GM21737 (cell line): ENCODE results near the gene FN3K.
A peak's percentile ranks its signal among the peaks of the same experiment; 100 is the strongest.

Experiments
- ATAC-seq: cut with Tn5 transposase; IDR thresholded peaks from one replicate; pipeline ENCODE4 v1.9.1; 2021; ENCODE audit warnings: mild to moderate bottlenecking, moderate library complexity; ENCODE audit not compliant: unreplicated experiment

Gene FN3K

GRCh38 chr17:82734987-82735866 lies at the start of gene FN3K:
FN3K (plus strand) TSS chr17:82735615; CDS start chr17:82735637, 22 bp downstream.
- ATAC-seq, result no peak

GRCh38 chr17:82686366-82687324 lies 48.8 kb upstream of the FN3K start:
- ATAC-seq, result no peak

- ATAC-seq, result no peak
These were observed 48.0 kb upstream of the FN3K start for GRCh38 chr17:82687375-82687861.

- no peak for ATAC-seq
These were observed 47.5 kb upstream of the FN3K start for GRCh38 chr17:82687871-82688270.

GRCh38 chr17:82689077-82689476 lies 46.3 kb upstream of the FN3K start:
- no peak for ATAC-seq

DNA sequence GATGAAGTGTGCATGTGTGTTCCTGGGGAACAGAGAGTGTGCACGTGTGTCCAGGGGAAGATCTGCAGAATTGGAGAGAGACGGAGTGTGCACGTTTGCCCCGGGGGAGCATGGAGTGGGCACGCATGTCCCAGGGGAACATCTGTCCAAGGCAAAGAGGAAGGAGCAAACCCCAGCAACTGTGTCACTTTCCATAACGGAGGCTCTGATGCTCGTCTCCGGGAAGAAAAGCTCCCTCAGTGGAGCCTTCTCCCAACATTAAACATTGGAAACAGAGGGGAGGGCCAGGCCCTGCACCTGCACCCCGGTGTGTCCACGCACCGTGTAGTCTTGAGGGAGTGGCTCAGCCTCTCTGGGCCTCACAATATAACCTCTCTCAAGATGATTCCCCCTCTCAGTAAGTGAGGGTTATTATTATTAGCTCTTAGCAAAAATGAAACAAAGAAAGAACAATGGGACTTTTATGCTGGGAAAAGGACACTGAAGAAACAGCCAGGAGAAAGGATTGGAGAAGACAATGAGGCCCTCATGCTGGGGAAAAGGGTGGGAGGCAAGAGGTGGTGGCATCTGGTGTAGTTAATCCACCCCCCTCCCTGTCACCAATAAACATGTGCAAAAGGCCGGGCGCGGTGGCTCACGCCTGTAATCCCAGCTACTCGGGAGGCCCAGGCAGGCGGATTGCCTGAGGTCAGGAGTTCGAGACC lies 44.5 kb upstream of the FN3K start:
- ATAC-seq, result no peak

DNA sequence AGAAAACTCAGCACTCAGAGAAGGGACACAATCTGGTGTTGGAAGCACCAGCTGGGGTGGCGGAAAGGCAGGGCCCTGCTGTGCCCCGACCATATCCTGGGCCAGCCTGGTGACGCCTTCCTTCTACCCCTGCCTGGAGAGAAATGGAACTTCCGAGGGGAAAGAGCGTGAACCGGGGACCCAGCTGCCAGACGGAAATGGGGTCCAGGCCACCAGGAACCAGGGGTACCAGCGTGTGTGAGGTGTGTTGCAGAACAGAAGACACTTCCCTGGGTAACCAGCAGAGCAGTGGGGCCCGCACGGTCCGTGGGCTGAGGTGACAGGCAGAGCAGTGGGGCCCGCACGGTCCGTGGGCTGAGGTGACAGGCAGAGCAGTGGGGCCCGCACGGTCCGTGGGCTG lies 43.7 kb upstream of the FN3K start:
- no peak for ATAC-seq

DNA sequence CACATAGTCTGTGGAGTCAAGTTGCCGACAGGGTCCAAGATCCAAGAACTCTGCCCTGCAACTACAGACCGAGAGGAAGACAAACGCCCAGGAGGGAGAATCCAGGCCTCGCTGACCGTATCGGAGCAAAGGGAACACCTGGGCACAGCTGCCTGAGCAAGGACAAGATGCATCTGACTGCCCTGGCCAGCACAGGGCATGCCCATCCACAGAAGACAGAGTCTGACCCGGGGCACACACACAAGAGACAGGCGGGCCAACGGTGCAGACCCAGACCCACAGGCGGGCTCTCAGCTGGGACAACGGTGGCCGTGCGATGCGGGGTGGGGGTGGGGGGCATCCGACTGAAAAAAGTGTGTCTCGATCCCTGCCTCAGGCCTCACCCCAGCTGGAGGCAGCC lies 43.1 kb upstream of the FN3K start:
- no peak for ATAC-seq

DNA sequence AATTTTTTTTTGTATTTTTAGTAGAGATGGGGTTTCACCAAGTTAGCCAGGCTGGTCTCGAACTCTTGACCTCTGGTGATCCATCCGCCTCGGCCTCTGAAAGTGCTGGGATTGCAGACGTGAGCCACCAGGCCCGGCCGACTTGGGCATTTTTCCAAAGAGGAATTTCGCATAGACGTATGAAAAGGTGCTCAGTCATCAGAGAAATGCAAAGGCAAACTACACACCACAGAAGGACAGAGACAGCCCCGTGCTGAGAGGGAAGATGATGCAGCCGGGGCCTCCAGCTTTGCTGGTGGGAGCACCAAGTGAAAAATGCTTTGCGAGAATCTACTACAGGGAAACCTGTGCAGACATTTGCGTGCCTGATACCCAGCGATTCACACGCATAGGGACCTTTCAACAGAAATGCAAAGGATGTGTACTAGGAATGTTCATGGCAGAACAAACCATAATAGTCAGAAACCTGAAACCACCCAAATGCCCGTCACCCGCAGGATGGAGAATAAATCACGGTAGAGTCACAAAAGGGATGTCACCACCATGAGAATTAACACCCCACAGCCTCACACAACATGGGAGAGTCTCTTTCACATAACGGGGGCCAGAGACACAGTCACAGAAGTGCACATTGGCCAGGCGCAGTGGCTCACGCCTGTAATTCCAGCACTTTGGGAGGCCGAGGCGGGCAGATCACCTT lies 42.1 kb upstream of the FN3K start:
- ATAC-seq, result no peak

- no peak for ATAC-seq
These were observed 40.8 kb upstream of the FN3K start for GRCh38 chr17:82694647-82695046.

GRCh38 chr17:82696259-82696658 lies 39.2 kb upstream of the FN3K start:
- no peak for ATAC-seq

GRCh38 chr17:82696916-82697807 lies 38.3 kb upstream of the FN3K start:
- no peak for ATAC-seq

- no peak for ATAC-seq
These were observed 37.7 kb upstream of the FN3K start for GRCh38 chr17:82697808-82698064.

DNA sequence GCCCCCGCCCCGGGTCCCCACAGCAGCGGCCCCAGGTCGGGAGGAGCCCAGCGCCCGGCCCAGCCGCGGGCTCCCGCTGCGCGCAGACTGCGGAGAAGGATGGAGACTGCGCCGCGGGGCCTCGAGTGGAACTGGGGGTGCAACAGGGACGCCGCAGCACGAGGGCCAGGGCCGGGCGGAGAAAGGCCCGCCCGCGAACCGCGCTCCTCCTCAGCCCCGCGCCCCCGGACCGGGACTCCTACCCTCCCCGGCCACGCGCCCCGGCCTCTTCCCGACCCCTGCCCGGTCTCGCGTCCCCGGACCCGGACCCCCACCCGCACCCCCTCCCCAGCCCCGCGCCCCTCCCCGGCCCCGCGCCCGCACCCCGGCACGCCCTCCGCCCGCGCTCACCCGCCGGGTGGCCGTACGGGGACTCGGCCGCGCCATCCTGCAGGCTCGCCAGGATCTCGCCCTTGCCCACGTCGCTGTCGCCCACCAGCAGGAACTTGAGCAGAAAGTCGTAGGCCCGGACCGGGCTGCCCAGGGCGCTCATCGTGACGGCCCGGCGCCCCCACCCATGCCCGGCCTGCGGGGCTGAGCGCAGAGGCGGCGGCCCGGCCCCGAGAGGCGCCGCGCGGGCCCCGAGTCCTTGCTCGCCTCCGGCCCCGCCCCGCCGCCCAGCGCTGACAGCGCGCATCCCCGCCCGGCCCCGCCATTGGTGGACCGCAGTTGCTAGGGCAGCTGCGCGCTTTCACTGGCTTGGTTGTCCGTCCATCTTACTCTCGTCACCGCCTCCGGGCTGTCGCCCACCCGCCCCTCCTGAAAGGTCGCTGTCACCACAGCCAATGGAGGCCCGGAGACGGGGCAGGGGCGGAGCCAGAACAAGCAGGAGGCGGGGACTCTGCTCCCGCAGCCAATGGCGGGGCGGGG lies 37.1 kb upstream of the FN3K start, which contains the start of gene RAB40B:
RAB40B (minus strand) TSS at position 634 of the 909 bp plus-strand sequence; CDS start at position 532, 102 bp downstream.
- peak; percentile 90 for ATAC-seq

DNA sequence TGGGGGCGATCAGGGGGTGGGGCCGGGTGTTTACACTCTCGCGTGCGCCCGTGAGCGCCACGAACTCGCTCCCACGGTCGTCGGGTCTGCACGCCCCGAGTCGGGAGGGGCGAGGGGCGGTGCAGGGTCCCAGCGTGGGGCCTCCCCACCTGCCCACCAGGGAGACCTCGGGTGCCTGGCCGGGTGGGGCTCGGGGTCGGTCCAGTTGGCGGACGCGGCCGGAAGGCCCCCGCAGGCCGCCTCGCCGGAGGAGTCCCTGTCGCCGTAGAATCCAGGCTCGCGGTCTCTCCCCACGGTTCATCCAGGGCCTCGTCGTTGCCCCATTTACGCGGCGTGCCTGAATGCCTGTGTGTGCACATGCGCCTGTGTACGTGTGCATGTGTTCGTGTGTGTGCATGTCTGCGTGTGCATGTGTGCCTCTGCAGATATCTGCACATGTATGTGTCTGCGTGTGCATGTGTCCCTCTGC lies 36.4 kb upstream of the FN3K start:
- ATAC-seq, result peak; percentile 22

DNA sequence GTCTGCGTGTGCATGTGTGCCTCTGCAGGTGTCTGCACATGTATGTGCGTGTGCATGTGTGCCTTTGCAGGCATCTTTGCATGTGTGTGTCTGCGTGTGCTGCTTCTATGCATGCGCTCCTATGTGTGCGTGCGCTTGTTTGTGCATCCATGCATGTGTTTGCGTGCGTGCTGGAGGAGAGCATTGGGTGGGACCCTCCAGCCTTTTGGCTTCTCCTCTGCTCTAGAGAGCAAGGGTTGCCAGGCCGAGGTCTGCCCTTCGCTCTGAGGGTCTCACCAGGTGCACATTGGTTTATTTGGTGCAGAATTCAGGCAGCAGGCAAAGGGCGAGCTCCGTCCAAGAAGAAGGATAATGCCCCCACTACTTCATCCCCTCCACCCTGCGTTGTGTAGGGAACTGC lies 35.9 kb upstream of the FN3K start:
- no peak for ATAC-seq

DNA sequence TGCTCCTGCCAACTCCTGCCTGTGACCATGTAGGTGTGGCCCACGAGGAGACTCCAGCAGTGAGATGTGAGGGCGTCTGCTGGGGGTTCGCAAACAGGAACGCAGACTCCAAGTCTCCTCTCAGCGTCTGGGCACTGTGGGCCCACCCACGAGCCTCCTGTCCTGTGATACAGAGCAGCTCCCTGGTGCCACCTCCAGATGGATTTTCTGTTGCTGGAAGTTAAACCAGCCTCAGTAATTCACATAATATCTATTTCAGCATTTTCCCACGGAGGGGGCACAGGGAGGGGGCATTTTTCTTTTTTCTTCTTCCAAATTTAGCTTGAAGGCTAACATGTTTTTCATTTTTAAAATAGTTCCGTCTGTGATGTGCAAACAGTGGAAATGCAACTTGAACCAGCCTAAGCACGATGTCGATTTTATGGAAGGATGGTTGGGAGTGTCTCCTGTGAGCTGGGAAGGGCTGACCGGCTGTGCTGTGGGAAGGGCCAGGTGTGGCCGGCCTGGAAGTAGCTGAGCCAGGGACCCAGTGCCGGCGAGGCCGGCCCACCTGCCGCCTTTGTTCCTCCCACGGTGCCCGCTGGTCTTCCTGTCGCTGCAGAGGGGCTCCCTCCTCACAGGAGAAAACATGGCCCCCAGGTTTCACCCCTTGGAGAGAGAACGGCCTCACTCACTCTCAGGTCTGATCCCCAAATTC lies 33.0 kb upstream of the FN3K start:
- ATAC-seq, result no peak
